ENCODE data around the gene IFNGR2. TPM values are rescaled to one million over a fixed set of nuclear protein-coding genes. Genes with fewer than 3 reads are reported as not detected.

Gene IFNGR2
- total and polyA plus RNA-seq, 2 of the 13 experiments (the other 11 are each of a cell fraction or from before 2014, with no cell fraction given) = 61.3 to 117 TPM

- ChIA-PET POLR2A (no interaction called here), CTCF (ENCODE audit: low intra/inter-chr PET ratio, low total read pairs) (no interaction called here)
- no peak for DNase-seq (ENCODE audit: low spot score)
- no peaks in the 10 kb centered on the region for H3K36me3 ChIP-seq (replicated peaks in 1 of 2; ENCODE audit: control insufficient read depth in 1 of 2, insufficient read depth in 2 of 2, low read length in 2 of 2)
- no peak overlapping the region for H3K4me2 ChIP-seq (ENCODE audit: low read depth, low read length)
- ATAC-seq = no peak
- no peaks in the 10 kb centered on the region for H3K27me3 ChIP-seq (ENCODE audit: control insufficient read depth in 1 of 2, insufficient read depth in 2 of 2, low read length in 2 of 2)
- H3K9ac ChIP-seq (ENCODE audit: insufficient read depth, low read depth, low read length) = no peak overlapping the region
- no peaks in the 10 kb centered on the region for H4K20me1 ChIP-seq (ENCODE audit: insufficient read depth, low read length)
- no peak for TF ChIP-seq ZNF564 (CRISPR knock-in tag; IDR thresholded peaks at IDR 0.05)
- no peak for TF ChIP-seq SNAPC2 (CRISPR knock-in tag; IDR thresholded peaks at IDR 0.05)
- TF ChIP-seq MAF1 (CRISPR knock-in tag; IDR thresholded peaks at IDR 0.05; ENCODE audit: borderline replicate concordance) = no peak
- TF ChIP-seq TRIM22 (IDR thresholded peaks at IDR 0.05) = no peak
- TF ChIP-seq, protein P1, sequence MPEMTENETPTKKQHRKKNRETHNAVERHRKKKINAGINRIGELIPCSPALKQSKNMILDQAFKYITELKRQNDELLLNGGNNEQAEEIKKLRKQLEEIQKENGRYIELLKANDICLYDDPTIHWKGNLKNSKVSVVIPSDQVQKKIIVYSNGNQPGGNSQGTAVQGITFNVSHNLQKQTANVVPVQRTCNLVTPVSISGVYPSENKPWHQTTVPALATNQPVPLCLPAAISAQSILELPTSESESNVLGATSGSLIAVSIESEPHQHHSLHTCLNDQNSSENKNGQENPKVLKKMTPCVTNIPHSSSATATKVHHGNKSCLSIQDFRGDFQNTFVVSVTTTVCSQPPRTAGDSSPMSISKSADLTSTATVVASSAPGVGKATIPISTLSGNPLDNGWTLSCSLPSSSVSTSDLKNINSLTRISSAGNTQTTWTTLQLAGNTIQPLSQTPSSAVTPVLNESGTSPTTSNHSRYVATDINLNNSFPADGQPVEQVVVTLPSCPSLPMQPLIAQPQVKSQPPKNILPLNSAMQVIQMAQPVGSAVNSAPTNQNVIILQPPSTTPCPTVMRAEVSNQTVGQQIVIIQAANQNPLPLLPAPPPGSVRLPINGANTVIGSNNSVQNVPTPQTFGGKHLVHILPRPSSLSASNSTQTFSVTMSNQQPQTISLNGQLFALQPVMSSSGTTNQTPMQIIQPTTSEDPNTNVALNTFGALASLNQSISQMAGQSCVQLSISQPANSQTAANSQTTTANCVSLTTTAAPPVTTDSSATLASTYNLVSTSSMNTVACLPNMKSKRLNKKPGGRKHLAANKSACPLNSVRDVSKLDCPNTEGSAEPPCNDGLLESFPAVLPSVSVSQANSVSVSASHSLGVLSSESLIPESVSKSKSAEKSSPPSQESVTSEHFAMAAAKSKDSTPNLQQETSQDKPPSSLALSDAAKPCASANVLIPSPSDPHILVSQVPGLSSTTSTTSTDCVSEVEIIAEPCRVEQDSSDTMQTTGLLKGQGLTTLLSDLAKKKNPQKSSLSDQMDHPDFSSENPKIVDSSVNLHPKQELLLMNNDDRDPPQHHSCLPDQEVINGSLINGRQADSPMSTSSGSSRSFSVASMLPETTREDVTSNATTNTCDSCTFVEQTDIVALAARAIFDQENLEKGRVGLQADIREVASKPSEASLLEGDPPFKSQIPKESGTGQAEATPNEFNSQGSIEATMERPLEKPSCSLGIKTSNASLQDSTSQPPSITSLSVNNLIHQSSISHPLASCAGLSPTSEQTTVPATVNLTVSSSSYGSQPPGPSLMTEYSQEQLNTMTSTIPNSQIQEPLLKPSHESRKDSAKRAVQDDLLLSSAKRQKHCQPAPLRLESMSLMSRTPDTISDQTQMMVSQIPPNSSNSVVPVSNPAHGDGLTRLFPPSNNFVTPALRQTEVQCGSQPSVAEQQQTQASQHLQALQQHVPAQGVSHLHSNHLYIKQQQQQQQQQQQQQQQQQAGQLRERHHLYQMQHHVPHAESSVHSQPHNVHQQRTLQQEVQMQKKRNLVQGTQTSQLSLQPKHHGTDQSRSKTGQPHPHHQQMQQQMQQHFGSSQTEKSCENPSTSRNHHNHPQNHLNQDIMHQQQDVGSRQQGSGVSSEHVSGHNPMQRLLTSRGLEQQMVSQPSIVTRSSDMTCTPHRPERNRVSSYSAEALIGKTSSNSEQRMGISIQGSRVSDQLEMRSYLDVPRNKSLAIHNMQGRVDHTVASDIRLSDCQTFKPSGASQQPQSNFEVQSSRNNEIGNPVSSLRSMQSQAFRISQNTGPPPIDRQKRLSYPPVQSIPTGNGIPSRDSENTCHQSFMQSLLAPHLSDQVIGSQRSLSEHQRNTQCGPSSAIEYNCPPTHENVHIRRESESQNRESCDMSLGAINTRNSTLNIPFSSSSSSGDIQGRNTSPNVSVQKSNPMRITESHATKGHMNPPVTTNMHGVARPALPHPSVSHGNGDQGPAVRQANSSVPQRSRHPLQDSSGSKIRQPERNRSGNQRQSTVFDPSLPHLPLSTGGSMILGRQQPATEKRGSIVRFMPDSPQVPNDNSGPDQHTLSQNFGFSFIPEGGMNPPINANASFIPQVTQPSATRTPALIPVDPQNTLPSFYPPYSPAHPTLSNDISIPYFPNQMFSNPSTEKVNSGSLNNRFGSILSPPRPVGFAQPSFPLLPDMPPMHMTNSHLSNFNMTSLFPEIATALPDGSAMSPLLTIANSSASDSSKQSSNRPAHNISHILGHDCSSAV (CRISPR knock-in tag; IDR thresholded peaks at IDR 0.05; ENCODE audit: borderline replicate concordance) = no peak
- no peak for TF ChIP-seq ZNF263 (CRISPR knock-in tag; IDR thresholded peaks at IDR 0.05)
- TF ChIP-seq PHF20 (CRISPR knock-in tag; IDR thresholded peaks at IDR 0.05) = no peak
- no peak for TF ChIP-seq IKZF5 (CRISPR knock-in tag; IDR thresholded peaks at IDR 0.05)
- TF ChIP-seq NFYC (CRISPR knock-in tag; IDR thresholded peaks at IDR 0.05) = no peak
- no peak for TF ChIP-seq GATAD2A (CRISPR knock-in tag; IDR thresholded peaks at IDR 0.05)
- TF ChIP-seq ZNF33A (CRISPR knock-in tag; IDR thresholded peaks at IDR 0.05; ENCODE audit: borderline replicate concordance) = no peak
- TF ChIP-seq XBP1 (CRISPR knock-in tag; IDR thresholded peaks at IDR 0.05) = no peak
- TF ChIP-seq ZNF367 (CRISPR knock-in tag; IDR thresholded peaks at IDR 0.05; ENCODE audit: borderline replicate concordance) = no peak
- BruUV-seq (replicated peaks) = no TSS peak
- in situ Hi-C loops (cut with HindIII; ENCODE audit: extremely low pct_ligation_motif_present, low pct_unique_long_range_greater_than_20kb) (no loop called here), intact Hi-C loops (cut with micrococcal nuclease; ENCODE audit: unreplicated experiment) (no loop called here)
- WGBS (ENCODE audit: low lambda C conversion rate) = 53% methylated on average over 3 of the region's 3 CpGs
- no peak overlapping the region for H3K4me3 ChIP-seq (replicated peaks in 1 of 3; ENCODE audit: insufficient read depth in 1 of 3, low read depth in 2 of 3, low read length in 3 of 3)
- H3K4me1 ChIP-seq (ENCODE audit: insufficient read depth, low read length) = peaks cover 46% of the 10 kb centered on the region
- no peaks in the 10 kb centered on the region for H3K9me3 ChIP-seq (ENCODE audit: low read length)
- H3K79me2 ChIP-seq (ENCODE audit: insufficient read depth, low read length) = no peaks in the 10 kb centered on the region
- no peak for FAIRE-seq
- no peak overlapping the region for H3K27ac ChIP-seq (ENCODE audit: extremely low read length, insufficient read depth, low read length)
- H2AFZ ChIP-seq (ENCODE audit: low read length) = no peak overlapping the region
Observed at GRCh38 chr21:33397717-33398116, 5.5 kb upstream of the IFNGR2 start.

Measured in HepG2 (cell line).